Activated CD8-positive, alpha-beta memory T cell treated with anti-CD3 and anti-CD28 coated beads for 1 hour (primary cell): Measurements from ENCODE around the gene SYTL5.

Experiments used
- DNase-seq, 2 donors: peaks; one replicate each; pipeline ENCODE4 v3.0.0-alpha.2; 2020; ENCODE audit warnings: low read depth in 1 of 2; ENCODE audit errors: extremely low read depth in 1 of 2

The SYTL5 gene

DNA sequence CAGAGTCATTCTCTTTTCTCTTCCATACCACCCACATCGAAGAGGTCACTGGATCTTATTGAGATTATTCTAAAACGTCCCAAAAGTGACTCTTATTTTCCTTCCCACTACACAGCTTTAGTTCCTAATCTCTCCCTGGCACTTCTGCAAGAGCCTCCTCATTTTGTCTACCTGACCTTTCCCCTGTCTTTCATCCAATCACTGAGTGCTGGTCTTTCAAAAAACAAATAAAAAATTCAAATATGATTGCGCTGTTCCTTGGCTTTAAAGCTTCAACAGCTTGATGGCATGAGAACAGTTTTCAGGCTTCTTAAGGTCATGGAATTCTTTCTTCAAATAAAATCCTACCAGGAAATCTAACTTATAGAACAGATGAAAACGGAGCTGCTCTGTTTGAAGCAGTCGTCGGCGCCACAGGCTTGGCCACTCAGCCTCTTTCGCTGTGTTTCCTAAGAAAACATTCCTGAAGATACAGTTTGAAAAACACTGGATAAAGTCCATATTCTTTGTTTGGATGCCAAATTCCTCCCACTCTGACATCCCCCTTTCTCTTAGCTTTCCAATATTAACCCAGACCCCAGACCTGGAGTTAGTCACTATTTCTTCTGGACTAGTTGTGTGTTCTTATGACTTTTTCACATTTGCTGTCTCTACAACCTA lies 12.5 kb downstream of the SYTL5 start:
- DNase-seq, result no peak

GRCh38 chrX:38028300-38028699 lies 21.9 kb downstream of the SYTL5 start:
- no peak for DNase-seq

- no peak for DNase-seq
These were observed 30.1 kb downstream of the SYTL5 start for GRCh38 chrX:38036466-38036865.

DNA sequence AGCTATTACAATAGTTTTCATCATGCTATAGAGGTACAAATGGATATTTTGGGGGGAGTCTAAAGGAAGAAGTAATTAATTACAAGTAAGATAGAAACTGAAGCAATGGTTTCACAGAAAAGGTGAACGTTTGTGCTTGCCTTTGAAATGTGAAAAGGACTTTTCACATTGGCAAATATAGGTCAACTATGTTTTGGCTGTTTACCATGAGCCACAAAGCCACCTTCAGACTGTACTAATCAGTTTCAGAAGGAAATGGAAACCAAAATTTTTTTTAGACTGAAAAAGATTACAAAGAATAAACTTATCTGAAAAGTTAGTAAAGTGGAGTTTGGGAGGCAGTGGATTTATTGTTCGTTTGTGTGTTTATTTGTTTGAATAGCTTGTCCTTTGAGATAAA lies 32.1 kb downstream of the SYTL5 start:
- no peak for DNase-seq

- DNase-seq, result no peak
These were observed 34.9 kb downstream of the SYTL5 start for GRCh38 chrX:38041237-38041636.

GRCh38 chrX:38044701-38045100 lies 38.3 kb downstream of the SYTL5 start:
- no peak for DNase-seq

DNA sequence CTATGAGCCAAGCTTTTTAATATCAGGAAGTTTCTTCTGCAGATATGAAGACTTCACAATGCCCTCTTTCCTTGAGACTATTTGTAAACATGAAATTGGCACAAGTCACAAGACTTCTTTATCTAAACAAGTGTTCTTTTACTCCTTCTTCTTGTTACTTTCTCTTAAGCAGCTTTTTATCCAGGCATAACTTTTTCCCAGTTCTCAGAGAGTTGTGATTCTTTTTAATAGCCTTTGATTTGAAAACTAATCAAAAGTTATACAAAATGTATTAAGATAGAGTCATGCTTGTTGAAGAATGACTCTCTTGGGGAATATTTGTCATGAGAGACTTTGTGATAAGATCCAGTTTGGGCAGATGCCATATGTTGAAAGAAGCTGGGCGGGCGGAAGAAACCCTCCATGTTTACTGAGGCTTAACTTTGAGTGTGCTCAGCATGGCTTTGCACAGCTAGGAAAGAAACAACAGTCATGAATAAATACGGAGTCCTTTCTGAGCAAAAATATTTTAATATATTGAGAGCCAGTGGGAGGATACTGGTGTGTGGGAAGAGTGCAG lies 39.3 kb downstream of the SYTL5 start:
- no peak for DNase-seq

- no peak for DNase-seq
These were observed 42.5 kb downstream of the SYTL5 start for GRCh38 chrX:38048886-38049285.

GRCh38 chrX:38050806-38051205 lies 44.5 kb downstream of the SYTL5 start:
- DNase-seq, result no peak

GRCh38 chrX:38052096-38052495 lies 45.7 kb downstream of the SYTL5 start:
- no peak for DNase-seq

- DNase-seq, result no peak
These were observed 49.0 kb downstream of the SYTL5 start for GRCh38 chrX:38055170-38055847.

GRCh38 chrX:38060331-38060878 lies 54.1 kb downstream of the SYTL5 start:
- no peak for DNase-seq

GRCh38 chrX:38061335-38061734 lies 55.0 kb downstream of the SYTL5 start:
- DNase-seq, result no peak

DNA sequence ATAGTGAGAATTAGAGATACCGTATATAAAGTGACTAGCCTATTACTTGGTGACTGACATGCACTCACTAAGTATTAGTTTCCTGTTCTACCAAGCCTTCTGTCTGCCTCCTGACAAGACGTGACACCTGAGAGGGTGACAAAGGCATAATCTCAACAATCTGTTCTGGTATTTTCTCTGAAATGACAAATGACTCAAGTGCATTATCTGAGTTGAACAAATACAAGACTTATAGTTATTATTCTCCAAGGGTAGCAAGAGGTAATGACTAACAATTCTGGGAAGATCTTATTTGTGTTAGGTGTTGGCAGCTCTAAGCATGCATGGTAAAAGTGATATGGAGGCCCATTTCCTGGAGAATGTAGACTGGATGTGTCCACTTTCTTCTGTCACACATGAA lies 60.6 kb downstream of the SYTL5 start:
- DNase-seq, result no peak

DNA sequence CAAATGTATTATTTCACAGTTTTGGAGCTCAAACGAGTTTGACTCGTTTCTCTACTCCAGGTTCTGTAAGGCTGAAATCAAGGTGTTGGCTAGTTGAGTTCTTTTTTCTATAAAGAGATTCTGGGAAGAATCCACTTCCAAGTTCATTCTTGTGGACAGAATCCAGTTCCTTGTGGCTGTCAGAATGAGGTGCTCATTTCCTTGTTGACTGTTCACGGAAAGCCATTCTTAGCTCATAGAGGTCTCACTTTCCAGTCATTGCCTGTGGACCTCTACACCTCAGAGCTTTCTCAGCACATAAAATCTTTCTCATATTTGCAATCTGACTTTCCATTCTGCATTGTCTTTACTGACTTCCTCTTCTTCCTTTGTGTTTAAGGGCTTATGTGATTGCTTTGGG lies 62.9 kb downstream of the SYTL5 start:
- no peak for DNase-seq

- no peak for DNase-seq
These were observed 63.6 kb downstream of the SYTL5 start for GRCh38 chrX:38069991-38070390.

DNA sequence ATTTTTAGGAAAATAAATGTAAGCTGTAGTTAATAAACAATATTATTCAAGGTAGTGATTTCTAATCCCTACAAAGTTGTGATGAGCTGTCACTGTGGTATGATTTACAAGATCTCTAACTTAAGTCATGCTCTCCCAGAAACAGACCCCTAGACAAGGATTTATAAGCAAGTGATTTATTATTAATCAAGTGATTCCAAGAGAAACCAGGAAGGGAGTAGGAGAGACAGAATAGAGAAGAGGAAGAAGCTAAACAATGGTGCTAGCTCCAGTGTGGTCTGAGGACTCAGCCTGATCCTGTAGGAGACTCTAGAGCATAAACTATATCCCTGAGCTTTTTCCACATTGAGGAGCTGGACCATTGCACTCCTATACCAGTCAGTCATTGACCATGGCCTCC lies 73.1 kb downstream of the SYTL5 start:
- no peak for DNase-seq

DNA sequence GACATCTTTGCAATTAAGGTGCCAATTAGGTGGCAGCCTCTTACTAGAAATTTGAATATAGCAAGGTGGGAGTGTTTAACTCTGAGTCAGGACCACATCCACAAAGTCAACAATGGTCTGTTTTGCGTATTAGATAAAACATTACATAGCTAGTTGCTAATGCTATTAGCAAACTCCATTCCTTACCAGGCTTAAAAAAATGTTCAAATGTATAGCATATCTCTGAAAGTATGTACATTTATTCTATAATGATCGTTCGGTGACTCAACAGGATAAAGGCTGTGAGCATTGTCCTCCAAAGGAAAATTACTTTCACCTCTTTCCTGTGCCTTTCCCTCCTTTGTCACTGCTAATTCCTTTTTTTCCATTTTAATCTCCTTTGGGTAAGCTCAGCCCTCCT lies 74.5 kb downstream of the SYTL5 start:
- no peak for DNase-seq

GRCh38 chrX:38081909-38082308 lies 75.6 kb downstream of the SYTL5 start:
- no peak for DNase-seq

DNA sequence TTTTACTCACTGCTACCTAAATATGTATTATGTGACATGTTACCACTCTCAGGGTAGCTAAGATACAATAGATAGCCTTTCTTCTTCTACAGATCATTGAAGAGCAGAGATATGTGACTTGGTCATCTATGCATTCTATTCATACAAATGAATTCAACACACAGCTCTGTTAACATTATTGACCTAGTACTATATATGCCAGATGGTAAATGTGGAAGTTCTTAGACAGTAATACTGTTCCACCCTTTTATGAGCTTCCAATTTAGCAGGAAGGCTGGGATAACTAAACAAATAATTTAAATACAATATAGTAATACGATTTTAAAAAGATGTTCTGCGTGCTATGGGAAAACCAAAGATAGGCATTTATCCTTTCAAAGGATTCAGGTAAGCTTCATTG lies 76.0 kb downstream of the SYTL5 start:
- no peak for DNase-seq

- DNase-seq, result no peak
These were observed 79.5 kb downstream of the SYTL5 start for GRCh38 chrX:38085813-38086212.
